ENCODE data around the gene PKD1.

The PKD1 gene

GRCh38 chr16:2165861-2166260 lies 30.2 kb upstream of the PKD1 start:
- TF ChIP-seq CTCF (IDR thresholded peaks at IDR 0.05; ENCODE audit: low read depth, low read length): no peak
- peaks cover 50% of the 10 kb centered on the region for H3K36me3 ChIP-seq

GRCh38 chr16:2163211-2163881 lies 27.6 kb upstream of the PKD1 start:
- H3K27me3 ChIP-seq: no peaks in the 10 kb centered on the region
- peaks cover 46% of the 10 kb centered on the region for H3K36me3 ChIP-seq
- no peaks in the 10 kb centered on the region for H3K9me3 ChIP-seq
- peaks cover 14% of the 10 kb centered on the region for H3K4me1 ChIP-seq
- no peak overlapping the region for H3K4me3 ChIP-seq (ENCODE audit: low read depth, low read length)
- DNase-seq: no peak
- no peak for TF ChIP-seq CTCF (IDR thresholded peaks at IDR 0.05; ENCODE audit: low read depth, low read length)

More at GRCh38 chr16:2165861-2166260, 30.2 kb upstream of the PKD1 start:
- Histone ChIP-seq H3K4me3 (ENCODE audit: low read depth, low read length) (no peak overlapping the region), H3K4me1 (peaks cover under 1% of the 10 kb centered on the region), H3K27me3 (no peaks in the 10 kb centered on the region), H3K9me3 (no peaks in the 10 kb centered on the region)
- no peak for DNase-seq

- no peak for DNase-seq
Measured at GRCh38 chr16:2162676-2163118, 27.0 kb upstream of the PKD1 start.

GRCh38 chr16:2161911-2162310 lies 26.2 kb upstream of the PKD1 start:
- H3K27me3 ChIP-seq: no peaks in the 10 kb centered on the region
- H3K9me3 ChIP-seq: no peaks in the 10 kb centered on the region
- DNase-seq: no peak
- no peak overlapping the region for H3K4me3 ChIP-seq (ENCODE audit: low read depth, low read length)
- no peak for TF ChIP-seq CTCF (IDR thresholded peaks at IDR 0.05; ENCODE audit: low read depth, low read length)
- H3K4me1 ChIP-seq: peaks cover 14% of the 10 kb centered on the region
- H3K36me3 ChIP-seq: peaks cover 31% of the 10 kb centered on the region

More at GRCh38 chr16:2162676-2163118, 27.0 kb upstream of the PKD1 start:
- H3K4me1 ChIP-seq: peaks cover 14% of the 10 kb centered on the region
- H3K36me3 ChIP-seq: peaks cover 39% of the 10 kb centered on the region
- H3K27me3 ChIP-seq: no peaks in the 10 kb centered on the region
- no peak for TF ChIP-seq CTCF (IDR thresholded peaks at IDR 0.05; ENCODE audit: low read depth, low read length)
- H3K4me3 ChIP-seq (ENCODE audit: low read depth, low read length): no peak overlapping the region
- no peaks in the 10 kb centered on the region for H3K9me3 ChIP-seq

GRCh38 chr16:2160915-2161551 lies 25.3 kb upstream of the PKD1 start:
- H3K4me1 ChIP-seq: peaks cover 14% of the 10 kb centered on the region
- TF ChIP-seq CTCF (IDR thresholded peaks at IDR 0.05; ENCODE audit: low read depth, low read length): no peak
- DNase-seq: peak; percentile 63
- H3K36me3 ChIP-seq: peaks cover 23% of the 10 kb centered on the region
- no peaks in the 10 kb centered on the region for H3K9me3 ChIP-seq
- H3K4me3 ChIP-seq (ENCODE audit: low read depth, low read length): no peak overlapping the region
- no peaks in the 10 kb centered on the region for H3K27me3 ChIP-seq
